Measurements from ENCODE around the gene AKAP10. TPM values are rescaled to one million over a fixed set of nuclear protein-coding genes. Genes with fewer than 3 reads are reported as not detected.

AKAP10 gene
- total RNA-seq, 4 donors from 2014 or later: 23.4 to 39.8 (median 30.1) TPM

DNA sequence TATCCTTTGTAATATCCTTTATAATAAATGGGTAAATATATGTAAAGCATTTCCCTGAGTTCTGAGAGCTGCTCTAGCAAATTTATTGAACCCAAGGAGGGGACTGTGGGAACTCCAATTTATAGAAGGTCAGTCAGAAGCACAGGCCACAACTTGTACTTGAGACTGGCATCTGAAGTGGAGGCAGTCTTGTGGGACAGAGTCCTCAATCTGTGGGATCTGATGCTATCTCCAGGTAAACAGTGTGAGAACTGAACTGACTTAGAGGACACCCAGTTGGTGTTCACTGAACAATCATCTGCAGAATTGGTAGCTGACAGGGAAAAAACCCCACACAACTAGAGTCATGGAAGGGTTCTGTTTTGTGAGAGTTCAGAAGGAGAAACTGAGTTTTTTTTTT lies 34.0 kb downstream of the AKAP10 start:
- DNase-seq (ENCODE audit: low spot score in 2 of 2): no peak
- no peak overlapping the region for H3K27ac ChIP-seq
- peaks cover 0 to 46% (median 4%) of the 10 kb centered on the region in 4 donors for H3K4me1 ChIP-seq
- H3K27me3 ChIP-seq: no peaks in the 10 kb centered on the region
- no peaks in the 10 kb centered on the region for H3K9me3 ChIP-seq
- no peak for TF ChIP-seq POLR2A (IDR thresholded peaks at IDR 0.05)
- TF ChIP-seq, protein P1, sequence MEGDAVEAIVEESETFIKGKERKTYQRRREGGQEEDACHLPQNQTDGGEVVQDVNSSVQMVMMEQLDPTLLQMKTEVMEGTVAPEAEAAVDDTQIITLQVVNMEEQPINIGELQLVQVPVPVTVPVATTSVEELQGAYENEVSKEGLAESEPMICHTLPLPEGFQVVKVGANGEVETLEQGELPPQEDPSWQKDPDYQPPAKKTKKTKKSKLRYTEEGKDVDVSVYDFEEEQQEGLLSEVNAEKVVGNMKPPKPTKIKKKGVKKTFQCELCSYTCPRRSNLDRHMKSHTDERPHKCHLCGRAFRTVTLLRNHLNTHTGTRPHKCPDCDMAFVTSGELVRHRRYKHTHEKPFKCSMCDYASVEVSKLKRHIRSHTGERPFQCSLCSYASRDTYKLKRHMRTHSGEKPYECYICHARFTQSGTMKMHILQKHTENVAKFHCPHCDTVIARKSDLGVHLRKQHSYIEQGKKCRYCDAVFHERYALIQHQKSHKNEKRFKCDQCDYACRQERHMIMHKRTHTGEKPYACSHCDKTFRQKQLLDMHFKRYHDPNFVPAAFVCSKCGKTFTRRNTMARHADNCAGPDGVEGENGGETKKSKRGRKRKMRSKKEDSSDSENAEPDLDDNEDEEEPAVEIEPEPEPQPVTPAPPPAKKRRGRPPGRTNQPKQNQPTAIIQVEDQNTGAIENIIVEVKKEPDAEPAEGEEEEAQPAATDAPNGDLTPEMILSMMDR (IDR thresholded peaks at IDR 0.05): no peak
- no peak for TF ChIP-seq EP300 (IDR thresholded peaks at IDR 0.05)
- peaks cover 0 to 56% (median 4%) of the 10 kb centered on the region in 3 donors for H3K36me3 ChIP-seq
- no peak overlapping the region for H3K4me3 ChIP-seq

DNA sequence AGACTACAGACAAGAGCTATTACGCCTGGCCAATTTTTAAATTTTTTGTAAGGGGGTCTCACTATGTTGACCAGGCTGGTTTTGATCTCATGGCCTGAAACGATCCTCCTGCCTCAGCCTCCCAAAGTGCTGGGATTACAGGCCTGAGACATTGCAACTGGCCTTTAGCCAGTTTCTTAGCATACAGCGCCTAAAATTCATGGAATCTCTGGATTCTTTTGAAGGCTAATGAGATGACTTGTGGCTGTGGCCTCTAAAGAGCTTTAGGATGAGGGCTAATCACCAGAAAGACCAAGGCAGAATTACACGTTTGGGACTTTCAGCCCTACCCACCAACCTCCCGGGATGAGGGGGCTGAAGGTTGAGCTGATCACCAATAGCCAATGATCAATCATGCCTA lies 34.6 kb downstream of the AKAP10 start:
- no peaks in the 10 kb centered on the region for H3K27me3 ChIP-seq
- no peaks in the 10 kb centered on the region for H3K9me3 ChIP-seq
- TF ChIP-seq POLR2A (IDR thresholded peaks at IDR 0.05) (no peak), EP300 (IDR thresholded peaks at IDR 0.05) (no peak)
- TF ChIP-seq, protein P1 (IDR thresholded peaks at IDR 0.05): no peak
- no peak overlapping the region for H3K27ac ChIP-seq
- H3K4me3 ChIP-seq: no peak overlapping the region
- H3K36me3 ChIP-seq: peaks cover 0 to 62% (median 4%) of the 10 kb centered on the region in 3 donors
- DNase-seq (ENCODE audit: low spot score in 2 of 2): no peak
- WGBS, 2 donors: 64 to 78% methylated on average over 5 of the region's 5 CpGs
- peaks cover 0 to 40% (median 4%) of the 10 kb centered on the region in 4 donors for H3K4me1 ChIP-seq

DNA sequence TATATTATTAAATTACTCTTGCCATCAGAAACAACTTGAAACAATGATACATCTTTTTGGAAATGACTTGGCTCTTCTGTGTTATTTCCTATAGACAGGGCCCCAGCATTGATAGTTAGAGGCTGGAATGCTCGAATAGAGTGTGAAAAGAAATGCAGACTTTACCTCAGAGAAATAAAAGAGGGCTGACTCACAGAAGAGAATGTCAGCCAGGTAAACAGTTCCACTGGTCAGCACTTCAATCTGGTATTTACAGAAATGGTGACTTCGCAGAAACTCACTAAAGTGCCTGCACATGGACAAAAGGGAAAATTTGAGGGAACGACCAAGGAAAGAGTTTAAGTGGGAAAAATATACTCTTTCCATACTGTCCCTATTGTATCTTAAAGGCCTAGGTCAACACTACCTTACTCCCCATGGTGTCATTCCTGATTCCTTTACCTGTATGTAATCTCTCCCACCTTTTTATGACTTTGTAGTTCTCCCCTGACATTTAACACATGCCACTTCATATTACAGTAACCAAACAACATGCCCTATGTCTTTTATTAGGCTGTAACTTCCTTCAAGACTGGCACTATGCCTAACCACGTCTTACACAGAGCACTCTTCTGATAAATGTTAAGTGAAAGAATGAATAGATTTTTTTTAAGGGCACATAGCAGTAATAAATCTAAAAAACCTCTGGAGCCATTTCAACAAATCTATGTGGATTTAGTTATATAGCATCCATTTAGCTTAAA lies 36.7 kb downstream of the AKAP10 start:
- Histone ChIP-seq H3K9me3 (no peaks in the 10 kb centered on the region), H3K4me1 (peaks cover 0 to 34% (median 4%) of the 10 kb centered on the region in 4 donors), H3K27me3 (no peaks in the 10 kb centered on the region), H3K27ac (no peak overlapping the region), H3K36me3 (peaks cover 0 to 68% (median 0%) of the 10 kb centered on the region in 3 donors), H3K4me3 (no peak overlapping the region)
- TF ChIP-seq POLR2A (IDR thresholded peaks at IDR 0.05): no peak
- TF ChIP-seq EP300 (IDR thresholded peaks at IDR 0.05): no peak
- TF ChIP-seq, protein P1 (IDR thresholded peaks at IDR 0.05): no peak
- 46 to 49% methylated on average over 4 of the region's 4 CpGs for WGBS, 2 donors
- DNase-seq (ENCODE audit: low spot score in 2 of 2): no peak

DNA sequence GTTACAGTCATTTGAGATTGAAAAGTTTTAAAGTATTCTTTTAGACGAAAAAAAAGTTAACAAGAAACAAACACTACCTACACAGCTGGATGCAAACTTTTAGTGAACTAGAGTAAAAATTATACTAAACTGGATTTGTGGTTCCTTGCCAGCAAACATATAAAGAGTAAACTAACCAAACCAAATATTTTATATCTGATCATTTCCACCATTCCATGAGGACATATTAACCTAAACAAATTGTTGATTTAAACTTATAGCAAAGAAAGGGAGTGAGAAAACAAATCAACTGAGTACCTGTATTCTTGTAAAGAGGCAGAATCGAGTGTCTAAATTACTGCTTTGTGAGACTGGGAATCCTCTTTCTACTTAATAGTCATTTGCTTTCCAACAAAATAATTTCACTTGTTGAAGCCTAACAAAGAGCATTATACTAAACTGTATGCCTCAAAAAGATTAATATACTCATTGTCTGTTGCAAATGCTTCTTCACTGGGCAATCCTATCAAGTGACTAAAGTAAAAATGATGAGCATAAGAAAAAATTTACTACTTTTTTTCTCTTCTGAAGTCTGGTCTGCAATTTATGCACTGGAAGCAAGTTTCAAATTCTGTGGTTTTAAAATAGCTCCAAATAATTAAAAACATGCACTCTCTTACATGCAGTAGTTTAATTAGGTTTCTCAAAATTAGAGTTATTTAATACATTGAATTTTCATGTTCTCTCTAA lies 37.5 kb downstream of the AKAP10 start:
- Histone ChIP-seq H3K36me3 (peaks cover 0 to 70% (median 0%) of the 10 kb centered on the region in 3 donors), H3K9me3 (no peaks in the 10 kb centered on the region), H3K27me3 (no peaks in the 10 kb centered on the region), H3K4me3 (no peak overlapping the region), H3K4me1 (peaks cover 0 to 34% (median 4%) of the 10 kb centered on the region in 4 donors), H3K27ac (no peak overlapping the region)
- TF ChIP-seq, protein P1 (IDR thresholded peaks at IDR 0.05): no peak
- TF ChIP-seq EP300 (IDR thresholded peaks at IDR 0.05): no peak
- no peak for TF ChIP-seq POLR2A (IDR thresholded peaks at IDR 0.05)
- DNase-seq (ENCODE audit: low spot score in 2 of 2): no peak
- WGBS, 2 donors: 60 to 63% methylated on average over 2 of the region's 2 CpGs

DNA sequence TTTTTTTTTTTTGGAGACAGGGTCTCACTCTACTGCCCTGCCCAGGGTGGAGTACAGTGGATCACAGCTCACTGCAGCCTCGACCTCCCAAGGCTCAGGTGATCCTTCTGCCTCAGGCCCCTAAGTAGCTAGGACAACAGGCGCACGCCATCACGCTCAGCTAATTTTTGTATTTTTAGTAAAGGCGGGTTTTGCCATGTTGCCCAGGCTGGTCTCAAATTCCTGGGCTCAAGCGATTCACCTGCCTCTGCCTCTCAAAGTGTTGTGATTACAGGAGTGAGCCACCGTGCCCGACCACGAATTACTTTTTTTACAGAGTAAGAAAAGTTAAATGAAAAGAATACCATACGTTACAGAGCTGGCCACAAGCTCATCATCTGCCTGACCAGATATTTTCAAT lies 38.9 kb downstream of the AKAP10 start:
- no peaks in the 10 kb centered on the region for H3K27me3 ChIP-seq
- H3K9me3 ChIP-seq: no peaks in the 10 kb centered on the region
- H3K27ac ChIP-seq: no peak overlapping the region
- DNase-seq (ENCODE audit: low spot score in 2 of 2): no peak
- peaks cover 0 to 34% (median 4%) of the 10 kb centered on the region in 4 donors for H3K4me1 ChIP-seq
- no peak overlapping the region for H3K4me3 ChIP-seq
- H3K36me3 ChIP-seq: peaks cover 0 to 75% (median 9%) of the 10 kb centered on the region in 3 donors
- TF ChIP-seq EP300 (IDR thresholded peaks at IDR 0.05): no peak
- no peak for TF ChIP-seq POLR2A (IDR thresholded peaks at IDR 0.05)
- TF ChIP-seq, protein P1 (IDR thresholded peaks at IDR 0.05): no peak
- WGBS, 2 donors: 96% methylated on average over 10 of the region's 10 CpGs
